HG03460 (cell line): ENCODE measurements around the gene DRD1.
"Not testable (repeated sequence)": the region's sequence is repeated elsewhere in the genome, so short reads cannot be mapped to it uniquely, and the experiment has no call there.

Experiments
- ATAC-seq: cut with Tn5 transposase; IDR thresholded peaks from one replicate; pipeline ENCODE4 v1.9.1; 2021; ENCODE audit not compliant: unreplicated experiment

Gene DRD1

DNA sequence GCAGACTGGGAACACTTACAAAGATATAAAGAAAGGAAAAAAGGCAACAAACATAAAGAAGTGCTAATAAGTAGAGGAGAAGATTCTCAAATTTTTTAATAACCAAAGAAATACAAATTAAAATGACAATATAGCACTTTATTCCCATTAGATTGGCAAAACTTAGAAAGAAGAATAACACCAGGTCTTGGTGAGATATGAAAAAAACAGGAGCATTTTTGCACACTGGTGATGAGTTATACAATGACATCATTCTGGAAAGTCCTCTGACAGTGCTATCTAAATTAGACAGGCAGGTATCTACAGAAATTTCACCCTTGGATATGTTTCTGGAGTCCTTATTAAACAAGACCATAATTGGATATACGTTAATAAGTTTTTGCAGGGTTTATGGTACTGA, 24.9 kb upstream of the DRD1 start:
- ATAC-seq = no peak

DNA sequence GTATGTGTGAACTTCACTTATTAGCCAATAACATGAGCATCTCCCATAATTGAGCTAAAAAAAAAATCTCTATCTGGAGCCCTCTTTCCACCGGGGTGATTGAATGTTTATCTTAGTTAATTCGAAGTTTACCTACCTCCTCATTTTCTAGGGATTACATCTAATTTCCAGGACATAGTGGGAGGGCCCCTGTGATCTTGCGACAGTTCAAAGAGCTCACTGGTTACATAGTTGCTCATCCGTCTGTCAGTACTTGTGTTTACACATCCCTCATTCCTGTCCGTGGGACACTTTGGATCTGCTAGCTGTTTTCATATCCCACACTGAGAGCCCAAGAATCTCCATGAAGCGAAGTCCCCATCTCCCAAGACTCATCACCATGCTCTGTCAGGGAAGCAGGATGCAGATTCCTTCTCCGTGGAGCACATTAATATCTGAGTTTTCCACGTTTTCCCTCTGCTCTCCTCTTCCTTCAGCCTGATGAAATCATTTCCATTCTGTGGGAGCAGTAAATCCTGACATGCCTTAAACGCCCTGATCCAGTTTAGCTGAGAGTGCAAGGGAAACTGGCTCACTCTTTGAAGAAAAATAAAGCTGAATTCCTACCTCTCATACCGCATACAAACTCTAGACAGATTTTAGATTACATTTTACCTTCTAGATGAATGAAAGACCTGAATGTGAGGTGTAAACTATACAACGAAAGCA, 24.2 kb upstream of the DRD1 start:
- no peak for ATAC-seq

DNA sequence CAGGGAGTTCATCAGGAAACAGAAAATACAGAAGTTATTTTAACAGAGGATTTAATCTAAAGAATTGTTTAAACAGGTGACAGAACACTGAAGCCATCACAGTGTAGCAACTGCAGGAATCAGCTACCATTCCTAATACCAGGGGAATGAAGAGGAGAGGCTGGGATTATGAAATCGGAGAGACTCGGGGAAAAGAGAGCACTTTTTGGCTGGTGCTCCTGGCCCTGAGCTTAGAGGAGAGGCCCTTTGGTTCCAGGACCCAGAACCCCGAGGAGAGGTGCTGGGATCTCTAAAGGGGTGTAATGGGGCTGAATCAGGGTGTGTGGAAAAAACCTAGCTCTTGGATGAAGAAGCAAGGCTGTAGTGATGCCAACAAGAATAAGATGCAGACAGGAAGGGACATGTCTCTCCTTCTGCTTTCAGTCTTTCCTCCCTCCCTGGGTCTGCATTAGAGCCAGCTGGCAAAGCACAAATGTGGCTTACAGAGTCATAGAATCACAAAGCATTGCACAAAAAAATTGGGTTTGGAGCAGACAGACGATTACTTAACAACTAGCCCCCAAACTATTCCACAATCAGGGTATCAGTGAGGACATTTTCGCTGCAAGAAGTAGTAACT, 22.8 kb upstream of the DRD1 start:
- ATAC-seq = no peak

DNA sequence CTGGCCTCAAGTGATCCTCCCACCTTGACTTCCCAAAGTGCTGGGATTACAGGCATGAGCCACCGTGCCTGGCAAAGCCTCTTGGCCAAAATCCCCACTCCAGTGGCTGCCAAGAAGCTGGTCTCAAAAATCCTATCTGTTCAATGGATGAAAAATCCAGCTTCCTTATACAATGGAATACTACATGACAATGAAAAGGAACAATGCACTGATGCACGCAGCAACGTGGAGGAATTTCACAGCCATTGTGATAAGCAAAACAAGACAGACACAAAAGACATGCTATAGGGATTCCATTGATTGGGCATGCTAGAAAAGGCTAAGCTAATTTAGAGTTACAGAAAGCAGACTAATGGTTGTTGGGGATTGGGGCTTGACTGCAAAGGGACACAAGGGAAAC, 21.3 kb upstream of the DRD1 start:
- no peak for ATAC-seq

DNA sequence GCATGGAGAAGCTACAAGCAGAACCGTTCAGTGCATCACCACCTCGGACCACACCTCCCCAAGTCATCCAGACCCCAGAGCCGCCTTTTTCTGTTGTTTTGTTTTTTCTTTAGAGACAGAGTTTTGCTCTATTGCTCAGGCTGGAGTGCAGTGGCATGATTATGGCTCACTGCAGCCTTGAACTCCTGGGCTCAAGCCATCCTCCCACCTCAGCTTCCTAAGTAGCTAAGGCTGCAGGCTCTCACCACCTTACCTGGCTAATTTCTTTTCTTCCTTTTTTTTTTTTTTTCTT, 20.9 kb upstream of the DRD1 start:
- ATAC-seq = no peak

DNA sequence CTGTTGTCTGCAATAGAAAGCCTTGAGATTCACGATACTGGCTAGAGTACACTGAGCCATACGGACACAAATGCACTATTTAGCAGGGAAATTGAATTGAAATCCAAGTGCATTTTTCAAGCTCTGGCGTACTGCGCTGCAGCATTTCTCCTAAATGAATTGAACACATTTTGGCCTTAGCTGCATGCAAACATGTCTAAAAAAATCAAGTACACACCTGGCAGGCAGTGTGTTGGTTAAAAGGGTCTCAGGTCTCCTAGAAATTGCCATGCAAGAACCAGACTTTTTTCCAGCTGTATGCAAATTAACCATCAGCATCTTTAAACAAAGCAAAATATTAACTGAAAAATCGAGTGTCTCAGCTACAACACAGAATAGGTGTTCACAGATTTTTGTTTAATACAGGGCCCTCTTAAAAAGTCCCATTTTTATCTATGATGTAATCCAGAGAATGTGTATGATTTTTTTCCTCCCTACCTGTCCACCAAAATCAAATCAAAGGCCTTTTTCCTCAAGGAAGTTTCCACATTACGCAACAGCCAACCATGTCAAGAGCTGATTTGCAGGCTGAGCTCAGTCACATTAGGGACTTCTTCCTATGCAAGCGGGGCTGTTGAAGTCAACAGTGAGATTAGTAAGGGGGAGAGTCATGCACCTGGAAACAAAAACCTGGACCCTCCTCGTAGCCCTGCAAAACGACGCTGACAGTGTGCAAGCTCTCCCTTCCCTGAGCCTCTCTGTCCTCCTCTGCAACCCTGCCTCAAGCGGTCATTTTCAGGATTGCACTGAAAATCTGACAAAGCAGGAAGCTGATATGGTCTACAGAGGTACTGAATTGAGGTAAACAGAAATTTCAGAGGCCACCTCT, 20.3 kb upstream of the DRD1 start:
- peak; percentile 96 for ATAC-seq

DNA sequence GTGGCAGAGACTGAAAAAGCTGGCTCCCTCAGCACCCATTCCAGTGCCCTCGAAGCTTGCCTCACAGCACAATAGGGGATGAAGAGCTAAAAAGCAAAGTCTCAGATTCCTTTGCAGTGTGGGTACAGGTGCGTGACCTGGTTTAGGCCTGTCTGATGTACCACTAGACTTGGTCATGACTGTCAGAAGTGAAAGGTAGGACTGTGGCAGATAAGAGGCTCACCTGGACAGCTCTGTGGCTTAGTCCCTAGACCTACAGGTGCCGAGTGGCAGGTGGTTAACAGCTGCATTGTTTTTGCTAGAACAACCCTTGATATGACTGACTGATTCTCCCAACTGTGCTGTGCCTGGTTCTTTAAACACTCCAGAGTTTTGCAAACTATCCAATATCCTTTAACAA, 19.7 kb upstream of the DRD1 start:
- no peak for ATAC-seq

DNA sequence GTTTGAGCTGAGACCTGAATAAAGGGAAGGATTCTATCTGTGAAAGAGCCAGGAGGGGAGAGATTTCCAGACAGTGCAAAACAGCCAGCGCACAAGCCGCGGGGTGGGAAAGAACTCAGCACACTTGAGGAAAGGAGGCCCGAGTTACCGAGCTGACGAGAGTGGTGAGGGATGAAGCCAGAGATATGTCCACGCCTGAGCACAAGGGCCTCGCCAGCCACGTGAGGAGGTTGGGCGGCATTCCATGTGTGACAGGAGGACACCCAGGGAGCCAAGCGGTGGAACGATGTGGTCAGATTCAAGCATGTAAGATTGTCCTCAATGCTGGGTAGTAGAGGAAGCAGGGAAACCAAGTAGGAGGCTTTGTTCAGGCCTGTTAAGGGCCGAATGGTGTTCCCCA, 17.4 kb upstream of the DRD1 start:
- ATAC-seq = no peak

DNA sequence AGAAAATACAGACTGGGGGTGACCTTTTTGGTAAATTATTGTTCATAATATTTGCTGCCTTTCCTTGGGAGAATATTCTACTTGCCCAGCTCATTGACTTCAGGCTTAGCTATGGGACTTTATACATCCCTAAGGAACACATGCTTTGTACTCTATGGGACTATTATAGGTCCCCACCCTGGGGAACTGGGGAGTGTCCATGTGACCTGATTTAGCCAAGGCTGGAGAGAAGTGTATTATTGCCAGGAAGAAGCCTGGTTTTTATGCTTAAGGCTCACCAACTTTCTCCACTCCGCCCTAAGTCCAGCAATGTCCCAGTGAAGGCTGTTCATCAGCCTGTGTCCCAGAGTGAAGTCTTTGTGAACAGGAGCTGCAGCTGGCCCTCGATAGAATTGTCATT, 16.6 kb upstream of the DRD1 start:
- no peak for ATAC-seq

DNA sequence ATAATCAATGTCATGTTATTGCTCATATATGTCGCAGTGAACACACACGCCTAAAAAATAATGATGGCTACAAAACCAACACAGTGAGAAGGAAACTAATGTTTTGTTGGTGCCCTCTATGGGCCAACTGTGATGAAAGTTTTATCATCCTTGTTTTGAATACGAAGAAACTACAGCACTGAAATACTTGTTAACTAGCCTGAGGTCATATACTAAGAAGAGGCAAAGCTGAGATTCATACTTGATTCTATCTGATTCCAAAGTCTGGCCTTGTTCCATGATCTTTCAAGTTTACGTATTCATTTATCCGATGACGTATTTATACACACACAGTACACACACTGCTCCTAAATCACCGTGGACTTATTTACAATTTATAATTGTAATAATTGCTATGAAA, 16.1 kb upstream of the DRD1 start:
- no peak for ATAC-seq

DNA sequence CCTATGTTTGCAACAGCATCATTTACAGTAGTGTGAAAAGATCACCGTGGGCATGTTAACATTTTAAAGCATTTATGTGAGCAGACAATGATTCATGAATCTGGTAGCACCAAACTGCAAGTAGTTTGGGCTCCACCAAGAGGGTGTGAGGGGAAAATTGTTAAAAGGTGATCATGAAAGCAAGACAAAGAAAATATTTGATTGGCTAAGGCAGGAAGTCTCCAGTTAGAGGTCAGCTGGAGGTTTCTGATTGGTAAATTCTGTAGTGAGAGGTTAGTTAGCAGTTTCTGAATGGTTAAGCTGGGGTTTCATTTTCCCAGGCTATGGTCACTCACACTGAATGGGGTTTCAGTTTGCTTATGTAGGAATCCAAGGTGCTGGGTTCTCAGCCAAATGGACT, 13.5 kb upstream of the DRD1 start:
- peak; percentile 94 for ATAC-seq

DNA sequence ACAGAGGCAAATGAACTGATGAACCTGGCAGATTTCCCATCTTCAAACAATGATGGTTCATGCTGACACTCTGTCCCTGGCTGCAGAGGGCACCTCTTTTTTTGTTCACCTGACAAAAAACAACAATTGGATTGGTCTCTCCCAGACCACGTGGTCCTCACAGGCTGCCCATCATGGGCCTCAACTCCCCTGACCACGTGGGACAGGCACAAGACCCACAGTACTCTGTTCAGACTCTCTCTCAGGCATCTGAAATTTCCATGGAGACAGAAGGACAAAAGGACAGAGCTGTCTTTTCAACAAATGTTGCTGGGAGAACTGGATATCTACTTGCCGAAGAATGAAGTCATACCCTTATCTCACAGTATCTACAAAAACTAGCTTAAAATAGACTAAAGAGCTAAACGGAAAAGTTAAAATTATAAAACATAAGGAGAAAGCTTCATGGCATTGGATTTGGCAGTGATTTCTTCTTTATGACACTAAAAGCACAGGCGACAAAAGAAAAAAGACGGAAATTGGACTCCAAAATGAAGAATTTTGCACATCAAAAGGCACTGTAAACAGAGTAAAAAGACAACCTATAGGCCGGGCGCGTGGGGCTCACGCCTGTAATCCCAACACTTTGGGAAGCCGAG, 12.2 kb upstream of the DRD1 start:
- no peak for ATAC-seq

DNA sequence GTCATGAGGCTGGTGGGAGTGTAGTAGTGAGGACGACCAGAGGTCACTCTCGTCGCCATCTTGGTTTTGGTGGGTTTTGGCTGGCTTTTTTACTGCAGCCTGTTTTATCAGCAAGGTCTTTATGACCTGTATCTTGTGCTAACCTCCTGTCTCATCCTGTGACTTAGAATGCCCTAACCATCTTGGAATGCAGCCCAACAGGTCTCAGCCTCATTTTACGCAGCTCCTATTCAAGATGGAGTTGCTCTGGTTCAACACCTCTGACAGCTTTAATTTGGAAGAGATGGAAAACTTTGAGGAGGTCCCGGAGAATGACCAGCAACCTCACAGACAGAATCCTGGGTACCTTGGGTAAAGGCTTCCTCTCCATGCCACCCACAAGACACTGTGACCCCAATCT, 10.4 kb upstream of the DRD1 start:
- not testable (repeated sequence) for ATAC-seq

DNA sequence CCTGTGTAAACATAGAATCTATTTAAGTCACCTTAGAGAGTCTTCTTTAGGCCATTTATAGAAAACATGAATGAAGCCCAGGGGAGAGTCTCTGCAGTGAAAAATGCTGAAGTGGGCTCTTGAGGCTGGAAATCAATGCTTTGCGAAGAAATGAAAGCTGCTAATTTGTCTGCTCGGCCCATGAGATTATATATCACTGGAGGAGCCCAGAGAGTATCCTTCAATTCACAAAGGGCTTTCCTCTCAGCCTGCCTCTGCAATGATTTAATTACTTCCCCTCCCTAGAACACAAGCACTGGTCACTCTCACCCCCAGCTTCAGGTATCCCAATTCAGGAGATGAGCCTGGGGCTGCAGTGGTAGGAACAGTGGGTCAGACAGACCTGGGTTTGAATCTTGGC, 8.2 kb upstream of the DRD1 start:
- no peak for ATAC-seq

DNA sequence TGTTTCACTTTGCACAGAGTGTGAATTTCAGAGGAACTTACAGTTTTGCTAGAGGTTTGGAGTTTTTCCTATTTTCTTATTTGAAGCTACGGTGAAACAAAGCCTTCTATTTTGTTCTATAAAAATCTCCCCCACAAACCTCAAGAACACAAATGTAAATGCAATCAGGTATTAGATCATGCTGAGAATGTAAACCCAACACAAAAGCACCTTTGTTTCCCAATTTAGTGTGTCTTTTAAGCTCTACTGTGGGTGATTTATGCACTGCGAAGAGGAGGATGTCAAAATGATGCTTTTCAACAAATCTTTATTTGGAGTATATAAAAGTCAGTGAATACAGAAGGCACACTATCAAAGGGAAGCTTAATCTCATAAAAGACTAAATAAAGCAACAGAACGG, 4.3 kb upstream of the DRD1 start:
- no peak for ATAC-seq

DNA sequence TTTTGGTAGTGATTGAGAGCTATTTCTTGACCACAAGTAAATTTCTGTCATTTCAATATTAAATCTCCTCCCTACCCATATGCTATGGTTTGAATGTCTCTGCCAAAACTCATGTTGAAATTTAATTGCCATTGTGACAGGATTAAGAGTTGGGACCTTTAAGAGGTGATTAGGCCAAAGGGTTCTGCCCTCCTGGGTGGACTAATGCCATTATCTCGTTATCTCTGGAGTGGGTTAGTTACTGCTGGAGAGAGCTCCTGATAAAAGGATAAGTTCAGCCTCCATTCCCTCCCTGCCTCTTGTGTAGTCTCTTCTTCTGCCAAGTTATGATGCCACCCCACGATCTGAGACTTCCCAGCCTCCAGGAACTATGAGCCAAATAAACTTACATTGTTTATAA, 3.6 kb upstream of the DRD1 start:
- ATAC-seq = no peak

DNA sequence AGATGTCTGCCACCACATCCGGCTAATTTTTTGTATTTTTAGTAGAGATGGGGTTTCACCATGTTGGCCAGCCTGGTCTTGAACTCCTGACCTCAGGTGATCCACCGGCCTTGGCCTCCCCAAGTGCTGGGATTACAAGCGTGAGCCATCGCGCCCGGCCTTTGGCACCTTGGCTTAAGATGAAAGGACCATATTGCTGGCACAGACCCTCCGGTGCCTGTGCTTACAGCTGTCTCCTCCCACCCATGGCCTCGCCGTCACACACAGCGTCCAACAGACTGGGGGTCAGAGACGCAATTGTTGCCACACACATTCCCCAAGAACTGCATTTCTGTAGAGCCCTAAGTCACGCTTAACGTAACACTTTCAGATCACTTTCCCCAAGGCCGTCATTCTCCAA, 2.4 kb upstream of the DRD1 start:
- ATAC-seq = not testable (repeated sequence)

DNA sequence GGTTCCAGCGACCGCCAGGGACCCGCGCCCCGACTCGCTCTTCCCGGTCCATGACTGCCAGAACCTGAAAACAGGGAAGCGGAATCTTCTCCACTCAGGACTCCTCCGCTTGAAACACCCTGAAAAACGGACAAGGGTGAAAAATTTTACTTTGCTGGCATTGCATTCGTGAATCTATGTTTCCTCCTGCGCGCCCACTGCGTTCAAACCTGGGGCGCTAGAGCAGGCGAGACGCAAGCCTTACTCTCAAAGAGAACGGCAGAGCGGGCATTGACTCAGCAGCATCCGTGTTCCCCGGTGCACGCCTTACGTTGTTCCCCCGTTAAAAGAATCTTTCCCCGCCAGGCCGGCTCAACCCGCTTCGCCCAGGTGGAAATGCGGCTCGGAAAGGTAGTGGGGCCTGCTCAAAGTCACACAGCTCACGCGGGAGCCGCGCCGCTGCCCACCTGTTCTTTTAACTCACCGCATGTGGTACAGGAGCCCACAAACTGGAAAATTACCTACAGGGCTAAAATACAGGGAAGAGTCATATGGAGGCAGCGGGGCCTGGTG, 999 bp upstream of the DRD1 start:
- ATAC-seq = no peak

DNA sequence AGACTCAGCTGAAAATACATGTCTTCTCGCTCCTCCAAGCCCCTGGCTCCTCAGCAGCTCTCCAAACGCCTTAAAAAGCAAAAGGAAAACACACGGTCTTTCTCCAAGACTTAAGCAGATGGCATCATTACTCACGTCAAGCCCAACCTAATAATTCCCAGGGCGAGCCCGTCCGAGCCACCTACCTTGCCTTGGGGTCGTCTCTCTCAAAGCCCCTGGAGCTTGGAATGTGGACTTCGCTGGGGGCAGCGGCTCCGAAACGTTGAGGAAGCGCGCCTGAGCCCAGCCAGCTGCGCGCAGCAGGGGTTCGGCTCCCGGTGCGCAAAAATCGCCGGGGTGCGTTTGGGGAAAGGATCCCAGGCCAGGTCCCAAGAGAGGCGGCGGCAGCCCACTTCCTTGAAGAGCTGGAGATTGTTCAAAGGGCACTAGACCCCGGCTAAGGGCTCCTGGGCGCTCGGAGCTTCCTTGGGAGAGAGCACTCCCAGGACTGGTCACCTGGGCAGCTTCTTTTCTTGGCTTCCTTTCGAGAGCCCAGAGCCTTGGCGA, 395 bp downstream of the DRD1 start:
- no peak for ATAC-seq

DNA sequence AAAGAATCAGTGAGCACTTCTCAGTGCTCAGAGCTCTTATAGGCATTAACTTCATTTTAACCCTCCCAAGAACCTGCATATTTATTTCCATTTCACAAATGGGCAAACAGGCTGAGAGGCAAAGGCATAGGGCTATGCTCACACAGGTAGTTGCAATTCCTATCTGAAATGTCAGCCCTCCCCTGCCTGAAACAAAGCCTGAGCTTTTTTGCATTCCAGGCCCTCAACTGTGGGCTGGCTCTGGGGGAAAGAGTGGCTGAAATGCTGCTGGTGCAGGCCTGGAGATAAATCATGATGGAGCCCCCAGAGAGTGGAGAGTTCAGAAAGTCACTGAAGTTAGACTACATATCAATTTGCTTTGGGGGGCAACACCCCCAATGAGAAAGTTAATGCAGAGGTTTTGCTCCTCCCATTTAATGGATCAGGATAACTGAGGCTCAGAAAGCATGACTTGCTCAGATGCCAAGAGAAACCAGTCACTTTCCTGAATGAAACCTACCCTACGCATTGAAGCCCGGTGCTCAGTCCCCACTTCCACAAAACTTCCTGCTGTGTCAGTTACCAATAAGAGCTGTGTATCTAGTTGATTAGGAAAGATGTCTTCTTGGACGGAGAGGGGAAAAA, 5.6 kb downstream of the DRD1 start:
- no peak for ATAC-seq

DNA sequence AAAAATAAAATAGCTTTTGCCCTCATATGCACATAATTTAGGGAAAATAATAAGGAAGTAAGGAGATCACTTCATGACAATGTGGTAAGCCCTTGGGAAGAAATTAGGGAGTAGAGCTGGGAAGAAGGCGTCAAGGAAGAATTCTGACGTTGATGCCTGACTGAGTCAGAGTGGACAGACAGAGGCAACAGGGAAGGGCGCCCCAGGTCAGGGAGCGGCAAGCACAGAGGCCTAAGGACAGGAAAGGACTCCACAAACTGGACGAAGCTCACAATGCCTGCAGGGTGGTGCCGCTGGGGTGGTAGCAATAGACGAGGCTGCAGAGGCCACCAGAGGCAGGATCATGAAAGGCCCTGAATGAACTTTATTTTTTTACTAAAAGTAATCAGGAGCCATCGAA, 7.6 kb downstream of the DRD1 start:
- ATAC-seq = no peak
